ENCODE measurements around the gene NMNAT1. TPM values are rescaled to one million over a fixed set of nuclear protein-coding genes. Genes with fewer than 3 reads are reported as not detected.

Gene NMNAT1
- total RNA-seq, 1 experiment from 2014 or later: 13.4 TPM

- no peak overlapping the region for H2AFZ ChIP-seq
- H3K4me2 ChIP-seq: no peak overlapping the region
- H3K79me2 ChIP-seq (ENCODE audit: low read depth): no peaks in the 10 kb centered on the region
- peaks cover 3% of the 10 kb centered on the region; the same call in 1 of the 2 replicates for H3F3A ChIP-seq (ENCODE audit: insufficient read depth, low read depth)
- ChIA-PET CTCF (no interaction called here), POLR2A (ENCODE audit: unreplicated experiment) (no interaction called here)
- TF ChIP-seq EZH2 (IDR thresholded peaks at IDR 0.05; ENCODE audit: low read depth) (no peak), CTCF (conservative IDR thresholded peaks at IDR 0.05) (no peak)
- BruUV-seq (replicated peaks): no TSS peak
- no peaks in the 10 kb centered on the region for H3K27me3 ChIP-seq (ENCODE audit: insufficient read depth, low read depth)
- H3K36me3 ChIP-seq (ENCODE audit: low read depth): no peaks in the 10 kb centered on the region
- no peaks in the 10 kb centered on the region for H3K9me2 ChIP-seq (ENCODE audit: insufficient read depth)
- H4K20me1 ChIP-seq (ENCODE audit: insufficient read depth): no peaks in the 10 kb centered on the region
- no peak overlapping the region for H3K27ac ChIP-seq
- H3K4me1 ChIP-seq (replicated peaks; ENCODE audit: insufficient read depth): no peaks in the 10 kb centered on the region
- no peak overlapping the region for H3K4me3 ChIP-seq
- H3K9me3 ChIP-seq (ENCODE audit: insufficient read depth, low read depth): no peaks in the 10 kb centered on the region
- intact Hi-C loops (cut with micrococcal nuclease; ENCODE audit: unreplicated experiment): no loop called here
- DNase-seq: no peak
Observed at GRCh38 chr1:9927259-9927658, 16.0 kb upstream of the NMNAT1 start.

- Histone ChIP-seq H3K9me2 (ENCODE audit: insufficient read depth) (no peaks in the 10 kb centered on the region), H3K4me2 (no peak overlapping the region), H3K27ac (no peak overlapping the region), H3K79me2 (ENCODE audit: low read depth) (no peaks in the 10 kb centered on the region), H3K4me3 (no peak overlapping the region), H3K36me3 (ENCODE audit: low read depth) (no peaks in the 10 kb centered on the region), H4K20me1 (ENCODE audit: insufficient read depth) (no peaks in the 10 kb centered on the region), H3K4me1 (replicated peaks; ENCODE audit: insufficient read depth) (no peaks in the 10 kb centered on the region), H3K9me3 (ENCODE audit: insufficient read depth, low read depth) (no peaks in the 10 kb centered on the region), H2AFZ (no peak overlapping the region), H3K27me3 (ENCODE audit: insufficient read depth, low read depth) (no peaks in the 10 kb centered on the region), H3F3A (ENCODE audit: insufficient read depth, low read depth) (peaks cover 3% of the 10 kb centered on the region; the same call in 1 of the 2 replicates)
- POLR2A ChIA-PET (ENCODE audit: unreplicated experiment): interaction anchor here (0.7 kb wide), 1 partner anchor 286 kb away, joined by 3 read pairs; no protein-coding TSS in a partner anchor
- no peak for DNase-seq
- intact Hi-C loops (cut with micrococcal nuclease; ENCODE audit: unreplicated experiment): no loop called here
- CTCF ChIA-PET: interaction anchor here (0.7 to 1.3 kb wide), 2 partner anchors 13 to 105 kb away, joined by 6 to 10 read pairs; no protein-coding TSS in a partner anchor
- BruUV-seq (replicated peaks): no TSS peak
- TF ChIP-seq EZH2 (IDR thresholded peaks at IDR 0.05; ENCODE audit: low read depth) (no peak), CTCF (conservative IDR thresholded peaks at IDR 0.05) (no peak)
Observed at GRCh38 chr1:9929431-9930385, 13.6 kb upstream of the NMNAT1 start.

- Histone ChIP-seq H3K27me3 (ENCODE audit: insufficient read depth, low read depth) (no peaks in the 10 kb centered on the region), H3K4me1 (replicated peaks; ENCODE audit: insufficient read depth) (peaks cover 6% of the 10 kb centered on the region), H3K79me2 (ENCODE audit: low read depth) (peaks cover 7% of the 10 kb centered on the region; the same call in 1 of the 2 replicates), H3K4me3 (peak overlapping the region; percentile 86), H4K20me1 (ENCODE audit: insufficient read depth) (no peaks in the 10 kb centered on the region), H3F3A (ENCODE audit: insufficient read depth, low read depth) (peaks cover 12% of the 10 kb centered on the region), H3K36me3 (ENCODE audit: low read depth) (no peaks in the 10 kb centered on the region), H3K27ac (peak overlapping the region; percentile 88), H2AFZ (peak overlapping the region; percentile 95), H3K4me2 (peak overlapping the region; percentile 87), H3K9me3 (ENCODE audit: insufficient read depth, low read depth) (no peaks in the 10 kb centered on the region), H3K9me2 (ENCODE audit: insufficient read depth) (no peaks in the 10 kb centered on the region)
- TSS peak; percentile 86 for BruUV-seq (replicated peaks)
- intact Hi-C loops (cut with micrococcal nuclease; ENCODE audit: unreplicated experiment): loop anchor here (2.0 to 5.0 kb wide), 2 partner anchors 210 to 485 kb away; no protein-coding TSS in a partner anchor
- ChIA-PET CTCF (interaction anchor here (1.3 kb wide), 1 partner anchor 65 kb away, joined by 5 read pairs; no protein-coding TSS in a partner anchor), POLR2A (ENCODE audit: unreplicated experiment) (interaction anchor here (0.6 kb wide), 1 partner anchor 536 kb away, joined by 6 read pairs; no protein-coding TSS in a partner anchor)
- DNase-seq: peak in 1 of 2 experiments; percentile 32
- no peak for TF ChIP-seq EZH2 (IDR thresholded peaks at IDR 0.05; ENCODE audit: low read depth)
- TF ChIP-seq CTCF (conservative IDR thresholded peaks at IDR 0.05): peak; percentile 72
Observed at GRCh38 chr1:9942399-9942938, 806 bp upstream of the NMNAT1 start.

All from PC-9 (cell line).